Measurements from ENCODE around the gene NEAT1. TPM values are rescaled to one million over a fixed set of nuclear protein-coding genes. Genes with fewer than 3 reads are reported as not detected.

Gene NEAT1
- total and polyA plus RNA-seq, 9 of the 15 experiments (the other 6 are each of a cell fraction or from before 2014, with no cell fraction given), result 20.1 to 389 (median 62.8) TPM

GRCh38 chr11:65428578-65429067, 6.0 kb downstream of the NEAT1 start (continued):
- TF ChIP-seq RERE (CRISPR knock-in tag; IDR thresholded peaks at IDR 0.05; ENCODE audit: borderline replicate concordance) (no peak), SREBF1 (IDR thresholded peaks at IDR 0.05; ENCODE audit: borderline replicate concordance, low read depth, low read length) (no peak), TRIM25 (IDR thresholded peaks at IDR 0.05; ENCODE audit: borderline replicate concordance) (no peak), AFF1 (IDR thresholded peaks at IDR 0.05; ENCODE audit: low read depth in 1 of 2, partially characterized antibody in 2 of 2) (peak in 1 of 2 experiments; percentile 20), CTCF (IDR thresholded peaks at IDR 0.05 in 2 of 3, conservative IDR thresholded peaks at IDR 0.05 in 1 of 3; ENCODE audit: insufficient read depth in 2 of 3, low read depth in 1 of 3, low read length in 3 of 3) (0 out of 6 replicates have a peak, but pooled peaks of 1 of the 3 experiments have one; percentile 0), CUX1 (CRISPR knock-in tag; IDR thresholded peaks at IDR 0.05) (no peak)

All from K562 (cell line).